SK-N-SH (cell line): ENCODE results near the gene LRMDA. TPM values are rescaled to one million over a fixed set of nuclear protein-coding genes. Genes with fewer than 3 reads are reported as not detected.

ENCODE experiments used
- CTCF ChIA-PET: fragments of 300-600, 350-600 bp; formaldehyde crosslinking; extraction: SDS; loops from one replicate; lab custom pipeline; 2021; lab: Yijun Ruan, JAX
- POLR2A ChIA-PET: fragments of 350-600 bp; sonication (Branson Sonifier 250); formaldehyde crosslinking; extraction: SDS; loops from one replicate; lab custom pipeline; 2020; ENCODE audit warnings: antibody characterized with exemption, inconsistent platforms; lab: Yijun Ruan, JAX
- DNase-seq: peaks from one replicate; pipeline ENCODE4 v3.0.0; 2012
- H2AFZ ChIP-seq: fragments of 200-600 bp; sonication (generic); 2 replicates; pipeline ENCODE4 v1.8.1; 2016; ENCODE audit warnings: antibody characterized with exemption, mild to moderate bottlenecking, low read depth
- H3F3A ChIP-seq: fragments of 200-600 bp; sonication (generic); replicated peaks from 2 replicates; pipeline ENCODE3; 2016; ENCODE audit warnings: antibody characterized with exemption, mild to moderate bottlenecking; ENCODE audit not compliant: insufficient read depth
- H3K27ac ChIP-seq, 2 experiments: fragments of 200-500 bp in 1 of 2; fragments of 200-600 bp in 1 of 2; sonication (Bioruptor generic) in 1 of 2; sonication (generic), shearing (Covaris generic) in 1 of 2; 2 replicates each; pipeline versions ENCODE4 v1.5.1 to v1.6.1; 2014 to 2016; ENCODE audit warnings: low read depth in 2 of 2, inconsistent platforms in 1 of 2, low read length in 1 of 2, mild to moderate bottlenecking in 1 of 2, mixed read lengths in 1 of 2
- H3K27me3 ChIP-seq: fragments of 200-600 bp; sonication (generic), shearing (Covaris generic); 2 replicates; pipeline ENCODE4 v1.6.1; 2016; ENCODE audit warnings: mixed run types; ENCODE audit not compliant: insufficient read depth
- H3K36me3 ChIP-seq, 2 experiments: fragments of 200-500 bp in 1 of 2; fragments of 200-600 bp in 1 of 2; sonication (Bioruptor generic) in 1 of 2; sonication (generic) in 1 of 2; replicated peaks in 1 of 2; 2 replicates each; pipeline versions ENCODE3 to v1.5.1; 2014 to 2016; ENCODE audit warnings: low read length in 1 of 2, mild to moderate bottlenecking in 1 of 2; ENCODE audit not compliant: insufficient read depth in 2 of 2, control insufficient read depth in 1 of 2
- H3K4me1 ChIP-seq, 2 experiments: fragments of 200-500 bp in 1 of 2; fragments of 200-600 bp in 1 of 2; sonication (Bioruptor generic) in 1 of 2; sonication (generic), shearing (Covaris generic) in 1 of 2; 2 replicates each; pipeline versions ENCODE4 v1.5.1 to v1.6.1; 2014 to 2016; ENCODE audit warnings: low read depth in 1 of 2, low read length in 1 of 2, mixed run types in 1 of 2; ENCODE audit not compliant: insufficient read depth in 2 of 2, control insufficient read depth in 1 of 2
- H3K4me2 ChIP-seq: fragments of 200-600 bp; sonication (generic), shearing (Covaris generic); 2 replicates; pipeline ENCODE4 v1.6.1; 2017; ENCODE audit warnings: mixed run types
- H3K4me3 ChIP-seq, 2 experiments: fragments of 200-500 bp in 1 of 2; fragments of 200-600 bp in 1 of 2; sonication (Bioruptor generic) in 1 of 2; sonication (generic), shearing (Covaris generic) in 1 of 2; 2 replicates each; pipeline versions ENCODE4 v1.5.1 to v1.8.1; 2014 to 2016; ENCODE audit warnings: low read depth in 2 of 2, inconsistent platforms in 1 of 2, low read length in 1 of 2, mild to moderate bottlenecking in 1 of 2, mixed read lengths in 1 of 2, moderate library complexity in 1 of 2
- H3K79me2 ChIP-seq: fragments of 200-600 bp; sonication (generic); 2 replicates; pipeline ENCODE4 v1.8.1; 2017; ENCODE audit warnings: mild to moderate bottlenecking; ENCODE audit not compliant: insufficient read depth
- H3K9ac ChIP-seq: fragments of 200-600 bp; sonication (generic); 2 replicates; pipeline ENCODE4 v1.6.1; 2017; ENCODE audit warnings: mixed run types
- H3K9me2 ChIP-seq: fragments of 200-600 bp; sonication (generic); 2 replicates; pipeline ENCODE4 v1.6.1; 2017; ENCODE audit warnings: mixed run types
- H3K9me3 ChIP-seq: fragments of 200-600 bp; sonication (generic); 2 replicates; pipeline ENCODE4 v1.6.1; 2017; ENCODE audit warnings: mixed run types, mild to moderate bottlenecking, moderate library complexity
- H4K20me1 ChIP-seq: fragments of 200-600 bp; sonication (generic); 2 replicates; pipeline ENCODE4 v1.6.1; 2017; ENCODE audit warnings: mild to moderate bottlenecking, mixed run types; ENCODE audit not compliant: insufficient read depth
- GATA2 ChIP-seq: sonication (generic); formaldehyde crosslinking; IDR thresholded peaks from 2 replicates; pipeline ENCODE4 v1.5.0; 2020; ENCODE audit warnings: mild to moderate bottlenecking, missing genetic modification reagents
- MEF2A ChIP-seq: IDR thresholded peaks from 2 replicates; pipeline ENCODE4 v1.4.0; 2012; ENCODE audit warnings: low read depth, borderline replicate concordance
- NRF1 ChIP-seq: IDR thresholded peaks from 2 replicates; pipeline ENCODE4 v1.6.1; 2012; ENCODE audit warnings: low read depth, mild to moderate bottlenecking, low read length
- POLR2AphosphoS5 ChIP-seq: IDR thresholded peaks from 2 replicates; pipeline ENCODE4 v1.6.1; 2012; ENCODE audit warnings: low read depth, low read length
- RFX5 ChIP-seq: IDR thresholded peaks from 2 replicates; pipeline ENCODE4 v1.6.1; 2012; ENCODE audit warnings: mild to moderate bottlenecking, improper control_type of control experiment, low read length
- RXRA ChIP-seq: IDR thresholded peaks from 2 replicates; pipeline ENCODE4 v1.4.0; 2012; ENCODE audit warnings: low read depth, mild to moderate bottlenecking, borderline replicate concordance
- SMC3 ChIP-seq: IDR thresholded peaks from 2 replicates; pipeline ENCODE4 v1.6.1; 2012; ENCODE audit warnings: low read depth, low read length, improper control_type of control experiment
- TCF12 ChIP-seq: IDR thresholded peaks from 2 replicates; pipeline ENCODE4 v1.4.0; 2012
- TEAD4 ChIP-seq: IDR thresholded peaks from 2 replicates; pipeline ENCODE4 v1.4.0; 2012; ENCODE audit warnings: mild to moderate bottlenecking, borderline replicate concordance; ENCODE audit not compliant: insufficient read depth
- WGBS: methylation state at CpG from one replicate; pipeline ENCODE4 v1.1.6; 2017; ENCODE audit warnings: low lambda C conversion rate; 5-methylcytosine and 5-hydroxymethylcytosine counted together
- polyA plus RNA-seq, 3 experiments: library from polyadenylated mRNA; depleted of rRNA; stranded (reverse); fragments of >200 nt; gene quantifications; 2 replicates each; pipeline ENCODE4 v1.2.3, GENCODE V29; 2012
- TF ChIP-seq, protein P1 (sequence below): fragments of 150-350 bp; IDR thresholded peaks from 2 replicates; pipeline ENCODE4 v1.6.1; 2016; ENCODE audit warnings: mild to moderate bottlenecking, low read depth, low read length
- TF ChIP-seq, protein P2 (sequence below): IDR thresholded peaks from 2 replicates; pipeline ENCODE4 v1.4.0; 2012; ENCODE audit warnings: low read depth, borderline replicate concordance
- TF ChIP-seq, protein P3 (sequence below): fragments of 200-600 bp; sonication (generic); IDR thresholded peaks from 2 replicates; pipeline ENCODE4 v1.6.1; 2017; ENCODE audit warnings: antibody characterized with exemption, mild to moderate bottlenecking, moderate library complexity
- TF ChIP-seq, protein P4 (sequence below): IDR thresholded peaks from 2 replicates; pipeline ENCODE4 v1.4.0; 2012; ENCODE audit warnings: low read depth
- TF ChIP-seq, protein P5 (sequence below): IDR thresholded peaks from 2 replicates; pipeline ENCODE4 v1.4.0; 2012; ENCODE audit warnings: low read depth, borderline replicate concordance

LRMDA gene
- polyA plus RNA-seq, 1 of the 3 experiments (the other 2 are of a cell fraction): 0.95 TPM

DNA sequence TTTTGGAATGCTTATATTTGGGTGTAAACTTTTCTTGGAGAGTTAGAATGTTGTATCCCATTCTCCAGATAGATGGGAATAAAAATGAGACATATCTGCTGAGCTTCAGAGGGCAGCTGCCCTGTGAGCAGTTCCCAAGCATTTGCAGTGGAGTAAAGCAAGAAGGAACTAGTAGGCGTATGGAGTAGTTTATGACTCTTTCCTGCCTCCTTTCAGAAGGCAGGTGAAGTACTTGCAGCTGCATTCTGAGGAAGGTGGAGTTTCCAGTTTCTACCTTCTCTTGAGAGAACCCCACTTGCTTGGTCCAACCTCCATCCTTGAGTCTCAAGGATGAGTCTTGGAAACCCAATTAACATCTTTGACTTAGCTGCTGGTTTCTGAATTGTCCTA, 563.6 kb downstream of the LRMDA start:
- Histone ChIP-seq H3K27ac (no peak overlapping the region), H3K4me1 (no peaks in the 10 kb centered on the region), H3K9me3 (no peaks in the 10 kb centered on the region), H3F3A (no peaks in the 10 kb centered on the region), H3K4me2 (no peak overlapping the region), H3K79me2 (no peaks in the 10 kb centered on the region), H3K9me2 (no peaks in the 10 kb centered on the region), H3K4me3 (no peak overlapping the region), H2AFZ (no peak overlapping the region), H3K27me3 (peaks cover 6% of the 10 kb centered on the region; the same call in 1 of the 2 replicates), H3K9ac (no peak overlapping the region), H4K20me1 (no peaks in the 10 kb centered on the region), H3K36me3 (no peaks in the 10 kb centered on the region)
- ChIA-PET POLR2A (no interaction called here), CTCF (interaction anchor here (0.7 kb wide), 1 partner anchor 44 kb away, joined by 3 read pairs; no protein-coding TSS in a partner anchor)
- WGBS: 77% methylated on average over 1 of the region's 1 CpG
- no peak for DNase-seq
- TF ChIP-seq GATA2 (CRISPR knock-in tag): no peak
- no peak for TF ChIP-seq RXRA
- TF ChIP-seq, protein P1, sequence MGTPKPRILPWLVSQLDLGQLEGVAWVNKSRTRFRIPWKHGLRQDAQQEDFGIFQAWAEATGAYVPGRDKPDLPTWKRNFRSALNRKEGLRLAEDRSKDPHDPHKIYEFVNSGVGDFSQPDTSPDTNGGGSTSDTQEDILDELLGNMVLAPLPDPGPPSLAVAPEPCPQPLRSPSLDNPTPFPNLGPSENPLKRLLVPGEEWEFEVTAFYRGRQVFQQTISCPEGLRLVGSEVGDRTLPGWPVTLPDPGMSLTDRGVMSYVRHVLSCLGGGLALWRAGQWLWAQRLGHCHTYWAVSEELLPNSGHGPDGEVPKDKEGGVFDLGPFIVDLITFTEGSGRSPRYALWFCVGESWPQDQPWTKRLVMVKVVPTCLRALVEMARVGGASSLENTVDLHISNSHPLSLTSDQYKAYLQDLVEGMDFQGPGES: no peak
- no peak for TF ChIP-seq NRF1
- no peak for TF ChIP-seq RFX5
- TF ChIP-seq TEAD4: no peak
- TF ChIP-seq, protein P2, sequence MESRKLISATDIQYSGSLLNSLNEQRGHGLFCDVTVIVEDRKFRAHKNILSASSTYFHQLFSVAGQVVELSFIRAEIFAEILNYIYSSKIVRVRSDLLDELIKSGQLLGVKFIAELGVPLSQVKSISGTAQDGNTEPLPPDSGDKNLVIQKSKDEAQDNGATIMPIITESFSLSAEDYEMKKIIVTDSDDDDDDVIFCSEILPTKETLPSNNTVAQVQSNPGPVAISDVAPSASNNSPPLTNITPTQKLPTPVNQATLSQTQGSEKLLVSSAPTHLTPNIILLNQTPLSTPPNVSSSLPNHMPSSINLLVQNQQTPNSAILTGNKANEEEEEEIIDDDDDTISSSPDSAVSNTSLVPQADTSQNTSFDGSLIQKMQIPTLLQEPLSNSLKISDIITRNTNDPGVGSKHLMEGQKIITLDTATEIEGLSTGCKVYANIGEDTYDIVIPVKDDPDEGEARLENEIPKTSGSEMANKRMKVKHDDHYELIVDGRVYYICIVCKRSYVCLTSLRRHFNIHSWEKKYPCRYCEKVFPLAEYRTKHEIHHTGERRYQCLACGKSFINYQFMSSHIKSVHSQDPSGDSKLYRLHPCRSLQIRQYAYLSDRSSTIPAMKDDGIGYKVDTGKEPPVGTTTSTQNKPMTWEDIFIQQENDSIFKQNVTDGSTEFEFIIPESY: no peak
- no peak for TF ChIP-seq MEF2A
- TF ChIP-seq, protein P3, sequence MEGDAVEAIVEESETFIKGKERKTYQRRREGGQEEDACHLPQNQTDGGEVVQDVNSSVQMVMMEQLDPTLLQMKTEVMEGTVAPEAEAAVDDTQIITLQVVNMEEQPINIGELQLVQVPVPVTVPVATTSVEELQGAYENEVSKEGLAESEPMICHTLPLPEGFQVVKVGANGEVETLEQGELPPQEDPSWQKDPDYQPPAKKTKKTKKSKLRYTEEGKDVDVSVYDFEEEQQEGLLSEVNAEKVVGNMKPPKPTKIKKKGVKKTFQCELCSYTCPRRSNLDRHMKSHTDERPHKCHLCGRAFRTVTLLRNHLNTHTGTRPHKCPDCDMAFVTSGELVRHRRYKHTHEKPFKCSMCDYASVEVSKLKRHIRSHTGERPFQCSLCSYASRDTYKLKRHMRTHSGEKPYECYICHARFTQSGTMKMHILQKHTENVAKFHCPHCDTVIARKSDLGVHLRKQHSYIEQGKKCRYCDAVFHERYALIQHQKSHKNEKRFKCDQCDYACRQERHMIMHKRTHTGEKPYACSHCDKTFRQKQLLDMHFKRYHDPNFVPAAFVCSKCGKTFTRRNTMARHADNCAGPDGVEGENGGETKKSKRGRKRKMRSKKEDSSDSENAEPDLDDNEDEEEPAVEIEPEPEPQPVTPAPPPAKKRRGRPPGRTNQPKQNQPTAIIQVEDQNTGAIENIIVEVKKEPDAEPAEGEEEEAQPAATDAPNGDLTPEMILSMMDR: no peak
- TF ChIP-seq POLR2AphosphoS5: no peak
- TF ChIP-seq, protein P4, sequence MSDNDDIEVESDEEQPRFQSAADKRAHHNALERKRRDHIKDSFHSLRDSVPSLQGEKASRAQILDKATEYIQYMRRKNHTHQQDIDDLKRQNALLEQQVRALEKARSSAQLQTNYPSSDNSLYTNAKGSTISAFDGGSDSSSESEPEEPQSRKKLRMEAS: no peak
- TF ChIP-seq, protein P5, sequence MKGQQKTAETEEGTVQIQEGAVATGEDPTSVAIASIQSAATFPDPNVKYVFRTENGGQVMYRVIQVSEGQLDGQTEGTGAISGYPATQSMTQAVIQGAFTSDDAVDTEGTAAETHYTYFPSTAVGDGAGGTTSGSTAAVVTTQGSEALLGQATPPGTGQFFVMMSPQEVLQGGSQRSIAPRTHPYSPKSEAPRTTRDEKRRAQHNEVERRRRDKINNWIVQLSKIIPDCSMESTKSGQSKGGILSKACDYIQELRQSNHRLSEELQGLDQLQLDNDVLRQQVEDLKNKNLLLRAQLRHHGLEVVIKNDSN: no peak
- no peak for TF ChIP-seq SMC3
- TF ChIP-seq TCF12: no peak
